RWPE1 (cell line): ENCODE results near the gene CREB5.
A peak's percentile ranks its signal among the peaks of the same experiment; 100 is the strongest.

ENCODE experiments used
- CTCF ChIA-PET: fragments of 350-600 bp; sonication (Branson Sonifier 250); formaldehyde crosslinking; extraction: SDS; loops from one replicate; lab custom pipeline; 2021; lab: Yijun Ruan, JAX
- POLR2A ChIA-PET: fragments of 400-600 bp; formaldehyde crosslinking; extraction: SDS; loops from one replicate; lab custom pipeline; 2020; ENCODE audit warnings: antibody characterized with exemption; ENCODE audit not compliant: low non-redundant PET; lab: Yijun Ruan, JAX
- DNase-seq: peaks from one replicate; pipeline ENCODE4 v3.0.0; 2012; ENCODE audit warnings: low spot score
- H3K27ac ChIP-seq: fragments of 450-650 bp; 2 replicates; pipeline ENCODE4 v1.5.1; 2017
- TF ChIP-seq, protein P1 (sequence below): fragments of 450-650 bp; conservative IDR thresholded peaks from 2 replicates; pipeline ENCODE4 v1.5.1; 2017; ENCODE audit warnings: low read depth, mild to moderate bottlenecking

CREB5 gene

DNA sequence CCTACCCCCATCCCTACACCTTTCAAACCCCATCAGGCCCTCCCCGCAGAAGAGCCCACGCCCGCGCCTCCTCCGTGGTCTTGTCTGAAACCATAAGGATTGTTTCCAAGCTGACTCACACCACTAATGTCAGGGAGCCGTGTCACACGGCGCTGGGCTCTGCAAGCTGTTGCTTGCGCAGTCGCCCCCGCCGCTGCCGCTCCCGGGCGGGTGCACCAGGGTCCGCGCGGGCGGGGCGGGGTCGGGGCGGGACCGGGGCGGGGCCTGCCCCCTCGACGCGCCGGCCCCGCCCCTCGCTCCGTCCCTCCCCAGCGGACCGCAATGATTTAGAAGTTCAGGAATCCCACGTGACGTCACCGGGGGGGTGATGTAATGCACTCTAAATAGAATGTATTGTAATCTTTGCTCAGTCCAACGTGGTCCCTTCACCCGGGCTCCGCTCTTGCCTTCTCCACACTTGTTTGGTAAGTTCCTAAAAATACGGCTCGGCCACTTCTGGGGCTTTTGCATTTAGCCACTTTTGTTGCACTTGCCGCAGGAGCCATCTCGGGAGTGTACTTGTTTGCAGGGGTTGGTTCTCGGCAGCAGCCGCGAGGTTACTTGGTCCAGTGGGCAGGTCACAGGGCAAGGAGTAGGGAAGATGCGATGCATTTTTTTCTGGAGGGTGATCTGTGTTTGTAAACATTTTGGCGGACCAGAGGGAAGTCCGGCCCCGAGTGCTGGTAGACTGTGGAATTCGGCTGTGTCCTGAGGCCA, 3.2 kb upstream of the CREB5 start:
- peak; percentile 95 for DNase-seq
- peak overlapping the region; percentile 69 for H3K27ac ChIP-seq
- POLR2A ChIA-PET, result no interaction called here
- CTCF ChIA-PET, result interaction anchor here (0.6 kb wide), 2 partner anchors 19 to 20 kb away, joined by 5 to 8 read pairs; no protein-coding TSS in a partner anchor
- TF ChIP-seq, protein P1, sequence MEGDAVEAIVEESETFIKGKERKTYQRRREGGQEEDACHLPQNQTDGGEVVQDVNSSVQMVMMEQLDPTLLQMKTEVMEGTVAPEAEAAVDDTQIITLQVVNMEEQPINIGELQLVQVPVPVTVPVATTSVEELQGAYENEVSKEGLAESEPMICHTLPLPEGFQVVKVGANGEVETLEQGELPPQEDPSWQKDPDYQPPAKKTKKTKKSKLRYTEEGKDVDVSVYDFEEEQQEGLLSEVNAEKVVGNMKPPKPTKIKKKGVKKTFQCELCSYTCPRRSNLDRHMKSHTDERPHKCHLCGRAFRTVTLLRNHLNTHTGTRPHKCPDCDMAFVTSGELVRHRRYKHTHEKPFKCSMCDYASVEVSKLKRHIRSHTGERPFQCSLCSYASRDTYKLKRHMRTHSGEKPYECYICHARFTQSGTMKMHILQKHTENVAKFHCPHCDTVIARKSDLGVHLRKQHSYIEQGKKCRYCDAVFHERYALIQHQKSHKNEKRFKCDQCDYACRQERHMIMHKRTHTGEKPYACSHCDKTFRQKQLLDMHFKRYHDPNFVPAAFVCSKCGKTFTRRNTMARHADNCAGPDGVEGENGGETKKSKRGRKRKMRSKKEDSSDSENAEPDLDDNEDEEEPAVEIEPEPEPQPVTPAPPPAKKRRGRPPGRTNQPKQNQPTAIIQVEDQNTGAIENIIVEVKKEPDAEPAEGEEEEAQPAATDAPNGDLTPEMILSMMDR, result no peak

DNA sequence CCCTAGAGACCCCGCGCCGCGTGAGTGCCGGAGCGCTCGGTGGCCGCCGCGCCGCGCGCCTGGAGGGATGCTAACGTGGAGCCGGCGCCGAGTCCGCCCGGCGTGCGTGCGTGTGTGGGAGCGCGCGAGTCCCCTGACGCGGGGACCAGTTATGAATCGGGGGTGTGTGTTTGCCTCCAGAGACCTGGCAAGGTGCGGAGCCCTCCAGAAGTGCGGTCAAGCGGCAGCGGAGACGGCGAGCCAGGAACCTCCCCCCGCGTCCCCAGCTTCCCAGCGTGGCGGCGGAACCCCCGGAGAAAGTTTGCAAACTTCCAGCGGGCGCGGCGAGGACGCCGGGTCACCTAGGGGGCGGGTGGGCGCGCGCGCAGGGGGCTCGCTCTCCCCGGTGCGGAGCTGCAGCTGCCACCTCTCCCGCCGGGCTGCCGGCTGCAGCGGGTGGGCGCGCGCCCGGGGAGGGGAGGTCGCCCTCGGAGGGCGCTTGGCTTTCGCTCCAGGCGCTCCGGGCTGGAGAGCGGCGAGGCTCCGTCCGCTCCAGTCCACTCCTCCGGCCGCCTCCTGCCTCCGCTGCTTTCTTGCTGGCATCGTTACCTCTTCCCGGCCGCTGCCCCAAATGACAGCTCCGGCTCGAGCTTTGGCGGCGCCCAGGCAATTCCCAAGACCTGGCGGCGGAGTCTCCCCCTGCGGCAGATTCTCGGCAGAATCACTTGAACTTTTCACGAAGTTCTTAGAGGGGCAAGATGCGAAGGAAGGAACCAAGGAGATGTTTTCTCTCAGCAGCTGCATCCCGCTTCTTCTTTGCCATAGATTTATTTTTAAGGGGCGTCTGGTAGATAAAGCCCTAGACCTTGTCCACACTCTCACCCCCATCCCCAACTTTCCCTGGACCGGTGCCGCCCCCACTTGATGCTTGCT, 2.3 kb upstream of the CREB5 start:
- DNase-seq, result no peak
- POLR2A ChIA-PET, result no interaction called here
- TF ChIP-seq, protein P1, result no peak
- H3K27ac ChIP-seq, result peak overlapping the region; percentile 69; the same call in 1 of the 2 replicates
- CTCF ChIA-PET, result interaction anchor here (0.6 kb wide), 1 partner anchor 20 kb away, joined by 5 read pairs; no protein-coding TSS in a partner anchor

DNA sequence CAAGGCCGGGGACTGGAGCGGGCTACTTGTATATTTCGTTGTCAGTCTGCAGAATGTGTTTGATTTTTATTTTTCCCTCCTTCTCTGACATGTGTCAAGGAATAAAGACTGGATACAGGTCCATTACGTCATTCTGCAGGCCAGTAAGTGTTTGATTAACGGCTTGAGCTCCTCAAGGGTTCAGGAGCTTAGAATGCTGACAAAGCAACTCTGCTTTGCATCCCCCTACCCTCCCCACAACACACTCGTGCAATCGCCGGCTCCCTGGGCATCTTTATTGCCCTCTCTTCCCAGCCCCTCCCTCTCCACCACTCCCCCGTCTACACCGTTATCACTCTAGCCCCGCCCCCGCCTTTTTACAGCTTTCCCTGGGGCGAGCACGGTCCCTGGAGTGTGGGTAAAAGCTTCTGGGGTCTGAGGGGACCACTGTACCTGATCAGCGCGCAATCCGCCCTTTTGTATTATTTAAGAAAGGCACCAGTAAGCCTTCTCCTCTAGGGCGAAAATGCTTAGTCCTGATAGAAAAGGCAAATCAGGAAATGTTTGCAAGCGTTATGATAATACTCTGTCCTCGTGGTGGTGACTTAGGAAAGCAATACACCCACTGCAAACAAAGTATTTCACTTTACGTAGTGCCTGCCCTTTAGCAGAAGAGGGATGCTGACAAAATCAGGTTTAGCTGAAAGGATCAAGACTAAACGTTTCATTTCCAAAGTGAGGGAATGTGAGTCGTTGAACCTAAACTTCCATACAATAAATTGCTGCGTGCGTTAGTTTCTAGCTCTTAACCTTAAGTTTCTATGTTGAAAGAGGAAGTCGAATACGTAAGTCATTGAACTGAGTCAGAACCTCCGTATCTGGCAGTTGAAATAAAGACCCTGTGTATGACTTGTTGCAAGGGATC, 1.4 kb upstream of the CREB5 start:
- TF ChIP-seq, protein P1, result no peak
- H3K27ac ChIP-seq, result no peak overlapping the region
- ChIA-PET POLR2A (no interaction called here), CTCF (no interaction called here)
- no peak for DNase-seq

DNA sequence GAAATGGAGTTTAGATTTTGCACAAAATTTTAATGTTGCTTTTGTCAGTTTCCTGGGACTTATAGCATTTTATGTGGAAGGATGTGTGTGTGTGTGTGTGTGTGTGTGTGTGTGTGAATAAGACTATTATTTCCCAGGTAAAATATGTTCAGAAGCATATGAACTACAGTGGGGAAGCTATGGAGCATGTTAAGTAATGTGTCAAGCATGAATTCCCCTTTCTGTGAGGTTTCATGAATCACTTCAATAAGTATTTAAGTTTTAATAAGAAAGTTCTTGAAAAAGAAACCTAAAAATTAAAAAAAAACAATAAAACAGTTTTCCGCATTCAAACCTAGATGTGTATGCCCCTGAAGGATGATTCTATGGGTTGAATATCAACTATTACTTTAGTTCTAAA, 693 bp downstream of the CREB5 start:
- DNase-seq, result no peak
- TF ChIP-seq, protein P1, result no peak
- CTCF ChIA-PET, result interaction anchor here (0.6 kb wide), 2 partner anchors 215 to 1213 kb away, joined by 3 read pairs; no protein-coding TSS in a partner anchor
- no peak overlapping the region for H3K27ac ChIP-seq
- POLR2A ChIA-PET, result no interaction called here

DNA sequence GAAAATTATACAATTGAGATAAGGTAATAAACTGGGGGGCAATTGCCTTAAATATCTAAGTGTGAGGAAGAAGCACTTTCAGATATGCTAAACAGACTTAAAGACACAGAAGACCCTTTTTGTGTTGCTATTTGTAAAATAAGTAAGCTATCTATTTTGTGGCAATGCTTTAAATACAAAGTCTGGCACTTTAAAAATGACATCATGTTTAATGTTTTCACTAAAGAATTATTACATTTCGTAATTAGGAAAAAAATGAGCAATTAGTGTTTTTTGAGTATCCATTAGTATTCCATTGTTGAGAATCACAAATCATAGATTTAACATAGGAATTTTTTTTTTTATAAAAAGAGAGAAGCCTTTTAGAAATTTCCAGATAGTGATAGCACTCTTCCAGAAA, 2.1 kb downstream of the CREB5 start:
- H3K27ac ChIP-seq, result no peak overlapping the region
- no peak for DNase-seq
- TF ChIP-seq, protein P1, result no peak
- POLR2A ChIA-PET, result no interaction called here
- CTCF ChIA-PET, result no interaction called here
